COLO668 (cell line): Measurements from ENCODE around the gene IMMP2L.

Experiments used
- DNase-seq: peaks from one replicate; lab custom pipeline; 2025; ENCODE audit not compliant: unreplicated experiment; lab: John Stamatoyannopoulos, UW

Gene IMMP2L

GRCh38 chr7:111401516-111401915, 160.8 kb downstream of the IMMP2L start:
- no peak for DNase-seq

- no peak for DNase-seq
Observed at GRCh38 chr7:111400088-111400487, 162.2 kb downstream of the IMMP2L start.

GRCh38 chr7:111394891-111395290, 167.4 kb downstream of the IMMP2L start:
- DNase-seq: no peak

GRCh38 chr7:111393011-111393754, 169.1 kb downstream of the IMMP2L start:
- no peak for DNase-seq

- no peak for DNase-seq
Observed at GRCh38 chr7:111392294-111392693, 170.0 kb downstream of the IMMP2L start.

- DNase-seq: no peak
Observed at GRCh38 chr7:111390000-111390399, 172.3 kb downstream of the IMMP2L start.

- DNase-seq: no peak
Observed at GRCh38 chr7:111388912-111389311, 173.4 kb downstream of the IMMP2L start.

- no peak for DNase-seq
Observed at GRCh38 chr7:111388016-111388415, 174.3 kb downstream of the IMMP2L start.

GRCh38 chr7:111384065-111384891, 178.0 kb downstream of the IMMP2L start:
- DNase-seq: no peak

GRCh38 chr7:111383133-111383532, 179.2 kb downstream of the IMMP2L start:
- no peak for DNase-seq

GRCh38 chr7:111381590-111381989, 180.7 kb downstream of the IMMP2L start:
- no peak for DNase-seq

- DNase-seq: no peak
Observed at GRCh38 chr7:111380945-111381344, 181.3 kb downstream of the IMMP2L start.

GRCh38 chr7:111374027-111374426, 188.3 kb downstream of the IMMP2L start:
- no peak for DNase-seq

- no peak for DNase-seq
Observed at GRCh38 chr7:111371437-111371836, 190.9 kb downstream of the IMMP2L start.

- DNase-seq: no peak
Observed at GRCh38 chr7:111370002-111370401, 192.3 kb downstream of the IMMP2L start.

- DNase-seq: no peak
Observed at GRCh38 chr7:111368381-111369065, 193.8 kb downstream of the IMMP2L start.

GRCh38 chr7:111364413-111364812, 197.9 kb downstream of the IMMP2L start:
- DNase-seq: no peak

GRCh38 chr7:111363099-111363498, 199.2 kb downstream of the IMMP2L start:
- no peak for DNase-seq

GRCh38 chr7:111362506-111363054, 199.7 kb downstream of the IMMP2L start:
- DNase-seq: no peak

- no peak for DNase-seq
Observed at GRCh38 chr7:111358915-111359314, 203.4 kb downstream of the IMMP2L start.

GRCh38 chr7:111357691-111358090, 204.6 kb downstream of the IMMP2L start:
- no peak for DNase-seq
